ENCODE data around the gene GALNT14.
A peak's percentile ranks its signal among the peaks of the same experiment; 100 is the strongest.
"Not testable (repeated sequence)": the region's sequence is repeated elsewhere in the genome, so short reads cannot be mapped to it uniquely, and the experiment has no call there.

GALNT14 gene

GRCh38 chr2:31138037-31138962 lies at the start of gene GALNT14:
GALNT14 (minus strand) TSS chr2:31138440; CDS start chr2:31138086, 354 bp downstream.
- peak; percentile 85 for DNase-seq

GRCh38 chr2:31187166-31187565 lies 48.9 kb upstream of the GALNT14 start:
- no peak for DNase-seq

GRCh38 chr2:31183973-31184372 lies 45.7 kb upstream of the GALNT14 start:
- DNase-seq: not testable (repeated sequence)

- no peak for DNase-seq
These were observed 38.5 kb upstream of the GALNT14 start for GRCh38 chr2:31176742-31177141.

GRCh38 chr2:31171142-31171541 lies 32.9 kb upstream of the GALNT14 start:
- DNase-seq: no peak

GRCh38 chr2:31170071-31170698 lies 31.9 kb upstream of the GALNT14 start:
- DNase-seq: peak; percentile 68

- no peak for DNase-seq
These were observed 30.1 kb upstream of the GALNT14 start for GRCh38 chr2:31168291-31168690.

GRCh38 chr2:31166925-31167324 lies 28.7 kb upstream of the GALNT14 start:
- no peak for DNase-seq

- no peak for DNase-seq
These were observed 24.8 kb upstream of the GALNT14 start for GRCh38 chr2:31163011-31163539.

- DNase-seq: no peak
These were observed 23.4 kb upstream of the GALNT14 start for GRCh38 chr2:31161637-31162036.

GRCh38 chr2:31151501-31151900 lies 13.3 kb upstream of the GALNT14 start:
- DNase-seq: peak; percentile 41

GRCh38 chr2:31150120-31150670 lies 12.0 kb upstream of the GALNT14 start:
- DNase-seq: no peak

- no peak for DNase-seq
These were observed 10.3 kb upstream of the GALNT14 start for GRCh38 chr2:31148514-31148913.

- DNase-seq: no peak
These were observed 9.4 kb upstream of the GALNT14 start for GRCh38 chr2:31147645-31148044.

- DNase-seq: no peak
These were observed 3.9 kb upstream of the GALNT14 start for GRCh38 chr2:31142110-31142509.

- no peak for DNase-seq
These were observed 3.3 kb upstream of the GALNT14 start for GRCh38 chr2:31141443-31142085.

- DNase-seq: no peak
These were observed 1.9 kb upstream of the GALNT14 start for GRCh38 chr2:31140151-31140550.

GRCh38 chr2:31139671-31140070 lies 1.4 kb upstream of the GALNT14 start:
- no peak for DNase-seq

GRCh38 chr2:31137211-31138036 lies 816 bp downstream of the GALNT14 start:
- peak; percentile 56 for DNase-seq

GRCh38 chr2:31136732-31137131 lies 1.5 kb downstream of the GALNT14 start:
- DNase-seq: peak; percentile 43

- DNase-seq: no peak
These were observed 2.2 kb downstream of the GALNT14 start for GRCh38 chr2:31136000-31136399.

GRCh38 chr2:31134480-31134879 lies 3.8 kb downstream of the GALNT14 start:
- DNase-seq: no peak

Measured in RPMI8226 (cell line).